Neural cell (in vitro differentiated cells): Measurements from ENCODE around the gene ADAD2. TPM values are rescaled to one million over a fixed set of nuclear protein-coding genes. Genes with fewer than 3 reads are reported as not detected.

Experiments used
- H2AFZ ChIP-seq: fragments of 200-600, 300-800 bp; sonication (generic), shearing (Covaris generic); 2 replicates; pipeline ENCODE4 v1.6.0; 2014; ENCODE audit warnings: low read depth, mild to moderate bottlenecking, antibody characterized with exemption, low read length, moderate library complexity
- H3F3A ChIP-seq: fragments of 200-600 bp; shearing (Covaris generic); 2 replicates; pipeline ENCODE4 v1.6.1; 2016; ENCODE audit warnings: mild to moderate bottlenecking, moderate library complexity, mixed read lengths, antibody characterized with exemption, low read length; ENCODE audit not compliant: insufficient read depth, poor library complexity, severe bottlenecking
- H3K27ac ChIP-seq: fragments of 200-600, 300-800 bp; sonication (generic), shearing (Covaris generic); 2 replicates; pipeline ENCODE4 v1.5.1; 2014; ENCODE audit warnings: mild to moderate bottlenecking, low read length, moderate library complexity
- H3K27me3 ChIP-seq: fragments of 300-800, 200-600 bp; sonication (generic), shearing (Covaris generic); 2 replicates; pipeline ENCODE4 v1.6.0; 2014; ENCODE audit warnings: mild to moderate bottlenecking, low read depth, low read length, moderate library complexity; ENCODE audit not compliant: insufficient read depth
- H3K36me3 ChIP-seq: fragments of 300-800, 200-600 bp; sonication (generic), shearing (Covaris generic); 2 replicates; pipeline ENCODE4 v1.5.1; 2014; ENCODE audit warnings: mild to moderate bottlenecking, antibody characterized with exemption, low read length, moderate library complexity; ENCODE audit not compliant: insufficient read depth
- H3K4me2 ChIP-seq: fragments of 300-800, 200-600 bp; sonication (generic), shearing (Covaris generic); 2 replicates; pipeline ENCODE4 v1.6.0; 2014; ENCODE audit warnings: mild to moderate bottlenecking, low read length
- H3K4me3 ChIP-seq: fragments of 300-800, 200-600 bp; sonication (generic), shearing (Covaris generic); 2 replicates; pipeline ENCODE4 v1.5.1; 2014; ENCODE audit warnings: mild to moderate bottlenecking, low read length, moderate library complexity
- H3K79me2 ChIP-seq: fragments of 200-600 bp; shearing (Covaris generic); replicated peaks from 2 replicates; pipeline ENCODE4 v1.6.0; 2014; ENCODE audit warnings: mild to moderate bottlenecking, low read length, moderate library complexity; ENCODE audit not compliant: insufficient read depth
- H3K9ac ChIP-seq: fragments of 300-800, 200-600 bp; sonication (generic), shearing (Covaris generic); 2 replicates; pipeline ENCODE4 v1.6.1; 2016; ENCODE audit warnings: mild to moderate bottlenecking, low read length, mixed read lengths
- H3K9me2 ChIP-seq: fragments of 200-600 bp; shearing (Covaris generic); 2 replicates; pipeline ENCODE4 v1.6.1; 2016; ENCODE audit warnings: mild to moderate bottlenecking, low read length, mixed read lengths; ENCODE audit not compliant: insufficient read depth
- H3K9me3 ChIP-seq: fragments of 200-600, 300-800 bp; sonication (generic), shearing (Covaris generic); 2 replicates; pipeline ENCODE4 v1.6.1; 2016; ENCODE audit warnings: mild to moderate bottlenecking, mixed run types, low read length, moderate library complexity, mixed read lengths
- H4K20me1 ChIP-seq: fragments of 200-600 bp; shearing (Covaris generic); 2 replicates; pipeline ENCODE4 v1.6.1; 2016; ENCODE audit warnings: mild to moderate bottlenecking, mixed run types; ENCODE audit not compliant: insufficient read depth
- EP300 ChIP-seq: fragments of 450-650 bp; conservative IDR thresholded peaks from 2 replicates; pipeline ENCODE4 v1.6.1; 2014; ENCODE audit warnings: antibody characterized with exemption, mild to moderate bottlenecking, moderate library complexity; ENCODE audit not compliant: poor library complexity, severe bottlenecking
- EZH2 ChIP-seq: fragments of 200-600, 300-800 bp; shearing (Covaris generic), sonication (generic); IDR thresholded peaks from 2 replicates; pipeline ENCODE4 v1.6.1; 2014; ENCODE audit warnings: antibody characterized with exemption, low read length, borderline replicate concordance, mild to moderate bottlenecking; ENCODE audit not compliant: insufficient read depth, poor library complexity, severe bottlenecking
- MXI1 ChIP-seq: fragments of 450-650 bp; conservative IDR thresholded peaks from 2 replicates; pipeline ENCODE4 v1.6.1; 2014; ENCODE audit warnings: antibody characterized with exemption, mild to moderate bottlenecking; ENCODE audit not compliant: poor library complexity, severe bottlenecking
- POLR2AphosphoS5 ChIP-seq: IDR thresholded peaks from 2 replicates; pipeline ENCODE4 v1.6.1; 2012
- RAD21 ChIP-seq: fragments of 450-650 bp; conservative IDR thresholded peaks from 2 replicates; pipeline ENCODE4 v1.6.1; 2014; ENCODE audit warnings: antibody characterized with exemption, mild to moderate bottlenecking, moderate library complexity
- SMC3 ChIP-seq: fragments of 450-650 bp; conservative IDR thresholded peaks from 2 replicates; pipeline ENCODE4 v1.6.1; 2014; ENCODE audit warnings: antibody characterized with exemption, mild to moderate bottlenecking, moderate library complexity; ENCODE audit not compliant: poor library complexity
- TAF1 ChIP-seq: IDR thresholded peaks from 2 replicates; pipeline ENCODE4 v1.6.1; 2012; ENCODE audit warnings: low read depth
- polyA plus RNA-seq: library from polyadenylated mRNA; depleted of rRNA; stranded (reverse); fragments of >200 nt; gene quantifications from 2 replicates; pipeline ENCODE4 v1.2.3, GENCODE V29; 2014
- TF ChIP-seq, protein P1 (sequence below): fragments of 450-650 bp; IDR thresholded peaks from 2 replicates; pipeline ENCODE4 v1.5.1; 2014; ENCODE audit warnings: antibody characterized with exemption, mild to moderate bottlenecking, moderate library complexity; ENCODE audit not compliant: poor library complexity, severe bottlenecking
- TF ChIP-seq, protein P2 (sequence below): IDR thresholded peaks from 2 replicates; pipeline ENCODE4 v1.6.1; 2012; ENCODE audit warnings: borderline replicate concordance

ADAD2 gene
- polyA plus RNA-seq, 1 donor from 2014 or later = not detected

DNA sequence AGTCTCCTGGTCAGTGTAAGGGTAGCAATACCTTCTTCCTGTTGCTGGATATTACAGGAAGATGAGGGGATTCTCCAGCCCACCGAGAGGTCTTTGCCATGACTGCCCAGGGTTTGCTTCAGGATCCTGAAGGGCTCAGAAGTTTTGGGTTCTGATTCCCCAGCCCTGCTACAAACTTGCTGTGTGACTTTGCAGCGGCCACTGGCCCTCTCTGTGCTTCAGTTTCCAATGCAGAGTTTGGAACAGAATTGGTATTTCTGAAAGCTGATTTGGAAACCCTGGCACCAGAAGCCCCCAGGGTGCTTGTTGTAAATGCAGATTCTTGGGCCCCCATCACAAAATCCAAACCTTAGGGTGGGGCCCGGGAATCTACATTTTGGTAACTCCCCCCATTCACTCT is 34.2 kb downstream of the ADAD2 start (continued):
- TF ChIP-seq MXI1 (no peak), POLR2AphosphoS5 (no peak)

DNA sequence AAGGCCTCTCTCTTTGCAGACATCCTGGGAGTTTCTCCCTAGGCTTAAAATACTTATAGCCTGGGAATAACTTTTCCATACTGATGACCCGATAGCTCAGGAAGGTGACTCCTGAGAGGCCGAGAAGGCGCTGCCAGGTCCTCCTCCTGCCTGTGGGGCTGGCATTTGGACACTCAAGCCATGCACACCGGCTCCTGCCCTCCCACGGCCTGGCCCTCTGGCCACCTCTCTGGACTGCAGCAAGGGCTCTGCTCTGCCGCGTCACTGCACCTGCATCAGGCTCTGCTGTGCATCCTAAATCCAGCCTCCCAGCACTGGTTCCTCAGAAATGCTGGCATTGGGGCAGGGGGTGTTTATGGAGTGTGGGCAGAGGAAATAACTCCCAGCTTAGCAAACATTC is 34.6 kb downstream of the ADAD2 start:
- H3K4me3 ChIP-seq = no peak overlapping the region
- no peaks in the 10 kb centered on the region for H3K36me3 ChIP-seq
- H3K9me3 ChIP-seq = no peaks in the 10 kb centered on the region
- H3K9ac ChIP-seq = no peak overlapping the region
- no peaks in the 10 kb centered on the region for H3K79me2 ChIP-seq
- no peaks in the 10 kb centered on the region for H3K27me3 ChIP-seq
- no peaks in the 10 kb centered on the region for H3F3A ChIP-seq
- H3K9me2 ChIP-seq = no peaks in the 10 kb centered on the region
- no peak overlapping the region for H2AFZ ChIP-seq
- H4K20me1 ChIP-seq = no peaks in the 10 kb centered on the region
- no peak overlapping the region for H3K4me2 ChIP-seq
- no peak overlapping the region for H3K27ac ChIP-seq
- no peak for TF ChIP-seq RAD21
- TF ChIP-seq EP300 = no peak
- TF ChIP-seq EZH2 = no peak
- TF ChIP-seq SMC3 = no peak
- TF ChIP-seq, protein P1, sequence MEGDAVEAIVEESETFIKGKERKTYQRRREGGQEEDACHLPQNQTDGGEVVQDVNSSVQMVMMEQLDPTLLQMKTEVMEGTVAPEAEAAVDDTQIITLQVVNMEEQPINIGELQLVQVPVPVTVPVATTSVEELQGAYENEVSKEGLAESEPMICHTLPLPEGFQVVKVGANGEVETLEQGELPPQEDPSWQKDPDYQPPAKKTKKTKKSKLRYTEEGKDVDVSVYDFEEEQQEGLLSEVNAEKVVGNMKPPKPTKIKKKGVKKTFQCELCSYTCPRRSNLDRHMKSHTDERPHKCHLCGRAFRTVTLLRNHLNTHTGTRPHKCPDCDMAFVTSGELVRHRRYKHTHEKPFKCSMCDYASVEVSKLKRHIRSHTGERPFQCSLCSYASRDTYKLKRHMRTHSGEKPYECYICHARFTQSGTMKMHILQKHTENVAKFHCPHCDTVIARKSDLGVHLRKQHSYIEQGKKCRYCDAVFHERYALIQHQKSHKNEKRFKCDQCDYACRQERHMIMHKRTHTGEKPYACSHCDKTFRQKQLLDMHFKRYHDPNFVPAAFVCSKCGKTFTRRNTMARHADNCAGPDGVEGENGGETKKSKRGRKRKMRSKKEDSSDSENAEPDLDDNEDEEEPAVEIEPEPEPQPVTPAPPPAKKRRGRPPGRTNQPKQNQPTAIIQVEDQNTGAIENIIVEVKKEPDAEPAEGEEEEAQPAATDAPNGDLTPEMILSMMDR = no peak
- TF ChIP-seq, protein P2, sequence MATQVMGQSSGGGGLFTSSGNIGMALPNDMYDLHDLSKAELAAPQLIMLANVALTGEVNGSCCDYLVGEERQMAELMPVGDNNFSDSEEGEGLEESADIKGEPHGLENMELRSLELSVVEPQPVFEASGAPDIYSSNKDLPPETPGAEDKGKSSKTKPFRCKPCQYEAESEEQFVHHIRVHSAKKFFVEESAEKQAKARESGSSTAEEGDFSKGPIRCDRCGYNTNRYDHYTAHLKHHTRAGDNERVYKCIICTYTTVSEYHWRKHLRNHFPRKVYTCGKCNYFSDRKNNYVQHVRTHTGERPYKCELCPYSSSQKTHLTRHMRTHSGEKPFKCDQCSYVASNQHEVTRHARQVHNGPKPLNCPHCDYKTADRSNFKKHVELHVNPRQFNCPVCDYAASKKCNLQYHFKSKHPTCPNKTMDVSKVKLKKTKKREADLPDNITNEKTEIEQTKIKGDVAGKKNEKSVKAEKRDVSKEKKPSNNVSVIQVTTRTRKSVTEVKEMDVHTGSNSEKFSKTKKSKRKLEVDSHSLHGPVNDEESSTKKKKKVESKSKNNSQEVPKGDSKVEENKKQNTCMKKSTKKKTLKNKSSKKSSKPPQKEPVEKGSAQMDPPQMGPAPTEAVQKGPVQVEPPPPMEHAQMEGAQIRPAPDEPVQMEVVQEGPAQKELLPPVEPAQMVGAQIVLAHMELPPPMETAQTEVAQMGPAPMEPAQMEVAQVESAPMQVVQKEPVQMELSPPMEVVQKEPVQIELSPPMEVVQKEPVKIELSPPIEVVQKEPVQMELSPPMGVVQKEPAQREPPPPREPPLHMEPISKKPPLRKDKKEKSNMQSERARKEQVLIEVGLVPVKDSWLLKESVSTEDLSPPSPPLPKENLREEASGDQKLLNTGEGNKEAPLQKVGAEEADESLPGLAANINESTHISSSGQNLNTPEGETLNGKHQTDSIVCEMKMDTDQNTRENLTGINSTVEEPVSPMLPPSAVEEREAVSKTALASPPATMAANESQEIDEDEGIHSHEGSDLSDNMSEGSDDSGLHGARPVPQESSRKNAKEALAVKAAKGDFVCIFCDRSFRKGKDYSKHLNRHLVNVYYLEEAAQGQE = no peak
- no peak for TF ChIP-seq POLR2AphosphoS5
- no peak for TF ChIP-seq MXI1
- TF ChIP-seq TAF1 = no peak

DNA sequence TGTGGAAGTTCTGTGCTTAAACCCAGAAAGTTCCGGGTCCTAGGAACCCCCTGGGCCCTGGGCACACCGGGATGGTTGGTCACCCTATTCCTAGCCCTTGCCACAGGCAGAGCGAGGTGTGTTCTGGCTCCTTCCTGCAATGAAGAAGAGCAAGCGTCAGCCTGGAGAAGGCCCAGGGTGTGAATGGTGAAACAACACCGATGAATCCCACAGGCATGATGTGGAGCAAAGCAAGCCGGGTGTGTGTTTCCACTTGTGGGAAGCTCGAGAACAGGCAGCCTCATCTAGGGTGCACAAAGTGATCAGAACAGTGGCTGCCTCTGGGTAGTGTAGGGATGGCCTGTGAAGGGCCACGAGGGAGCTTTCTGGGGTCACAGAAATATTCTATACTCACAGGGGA is 35.1 kb downstream of the ADAD2 start:
- H3K4me2 ChIP-seq = no peak overlapping the region
- H4K20me1 ChIP-seq = no peaks in the 10 kb centered on the region
- no peaks in the 10 kb centered on the region for H3K27me3 ChIP-seq
- H3K4me3 ChIP-seq = no peak overlapping the region
- TF ChIP-seq EZH2 (no peak), MXI1 (no peak), SMC3 (no peak), EP300 (no peak), POLR2AphosphoS5 (no peak), RAD21 (no peak), TAF1 (no peak)
- TF ChIP-seq, protein P2 = no peak
- TF ChIP-seq, protein P1 = no peak
- H2AFZ ChIP-seq = no peak overlapping the region
- no peaks in the 10 kb centered on the region for H3K9me2 ChIP-seq
- no peaks in the 10 kb centered on the region for H3K9me3 ChIP-seq
- no peaks in the 10 kb centered on the region for H3K36me3 ChIP-seq
- H3F3A ChIP-seq = no peaks in the 10 kb centered on the region
- no peak overlapping the region for H3K27ac ChIP-seq
- no peak overlapping the region for H3K9ac ChIP-seq
- H3K79me2 ChIP-seq = no peaks in the 10 kb centered on the region
